ENCODE measurements around the gene NDEL1. TPM values are rescaled to one million over a fixed set of nuclear protein-coding genes. Genes with fewer than 3 reads are reported as not detected.
A peak's percentile ranks its signal among the peaks of the same experiment; 100 is the strongest.

Gene NDEL1
- 34.4 TPM for polyA plus RNA-seq (2013, experiment 1 of 2)
- 34.5 TPM for polyA plus RNA-seq (2013, experiment 2 of 2)

GRCh38 chr17:8435245-8436168, at the start of gene NDEL1:
NDEL1 (plus strand) TSS chr17:8435884; CDS start chr17:8444272, 8,388 bp downstream.
- Histone ChIP-seq H3K23ac (ENCODE audit: low read length) (peak within 1 kb of the TSS; percentile 74), H2BK15ac (replicated peaks; ENCODE audit: low read depth) (no peak within 1 kb of the TSS), H3K9ac (ENCODE audit: low read length) (peak within 1 kb of the TSS; percentile 92), H3K79me2 (ENCODE audit: control insufficient read depth, insufficient read depth, low read length) (peaks cover 22% of the 10 kb centered on the region), H3K56ac (ENCODE audit: low read length) (peak within 1 kb of the TSS; percentile 94), H3K36me3 (ENCODE audit: control insufficient read depth, insufficient read depth, low read length) (no peaks in the 10 kb centered on the region), H3K18ac (ENCODE audit: low read length) (peak within 1 kb of the TSS; percentile 86), H2BK5ac (ENCODE audit: low read length) (no peak within 1 kb of the TSS), H3K4me1 (ENCODE audit: control insufficient read depth, low read depth, low read length) (no peaks in the 10 kb centered on the region), H3K4me3 (ENCODE audit: low read length) (peak within 1 kb of the TSS; percentile 83), H3K27me3 (ENCODE audit: insufficient read depth, low read length, poor library complexity) (no peaks in the 10 kb centered on the region), H3K4me2 (ENCODE audit: low read length) (peak within 1 kb of the TSS; percentile 96), H4K8ac (ENCODE audit: low read depth, low read length) (peak within 1 kb of the TSS; percentile 3), H4K5ac (ENCODE audit: low read length) (peak within 1 kb of the TSS; percentile 92), H2BK120ac (ENCODE audit: low read depth, low read length) (peak within 1 kb of the TSS; percentile 0), H3K79me1 (ENCODE audit: low read length) (peaks cover 2% of the 10 kb centered on the region), H3K4ac (ENCODE audit: low read depth, low read length) (peak within 1 kb of the TSS; percentile 76), H3K27ac (ENCODE audit: low read depth, low read length) (peak within 1 kb of the TSS; percentile 96), H2AK5ac (ENCODE audit: low read length) (no peak within 1 kb of the TSS)
- DNase-seq, result peak; percentile 99
- no CpG with 5 or more reads among the region's 68 CpGs for WGBS (ENCODE audit: extremely low coverage, insufficient coverage, low lambda C conversion rate)

DNA sequence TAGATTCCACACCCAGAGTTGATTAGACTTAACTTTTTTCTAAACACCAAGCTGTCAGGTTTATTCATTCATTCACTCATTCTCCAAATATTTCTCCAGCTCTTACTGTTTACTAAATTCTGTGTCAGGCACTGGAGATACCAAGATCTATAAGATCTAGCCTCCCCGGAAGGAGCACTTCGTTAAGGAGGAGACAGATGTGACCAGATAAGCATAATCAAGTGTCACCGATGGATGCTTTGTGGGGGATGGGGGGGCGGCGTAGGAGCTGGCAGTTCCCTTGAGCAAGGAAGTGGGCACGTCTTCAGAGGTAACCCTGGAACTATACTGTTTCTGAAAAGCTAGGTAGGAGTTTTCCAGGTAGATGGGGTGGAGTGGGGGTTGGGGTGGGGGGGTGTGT, 48.8 kb upstream of the NDEL1 start:
- Histone ChIP-seq H3K23ac (ENCODE audit: low read length) (no peak overlapping the region), H2BK120ac (ENCODE audit: low read depth, low read length) (no peak overlapping the region), H3K4me1 (ENCODE audit: control insufficient read depth, low read depth, low read length) (peaks cover 10% of the 10 kb centered on the region), H3K18ac (ENCODE audit: low read length) (no peak overlapping the region), H2AK5ac (ENCODE audit: low read length) (no peak overlapping the region), H3K56ac (ENCODE audit: low read length) (no peak overlapping the region), H3K9ac (ENCODE audit: low read length) (no peak overlapping the region), H3K27ac (ENCODE audit: low read depth, low read length) (no peak overlapping the region), H3K4me2 (ENCODE audit: low read length) (no peak overlapping the region), H3K36me3 (ENCODE audit: control insufficient read depth, insufficient read depth, low read length) (no peaks in the 10 kb centered on the region), H2BK5ac (ENCODE audit: low read length) (no peak overlapping the region), H3K27me3 (ENCODE audit: insufficient read depth, low read length, poor library complexity) (no peaks in the 10 kb centered on the region), H2BK15ac (replicated peaks; ENCODE audit: low read depth) (no peak overlapping the region), H3K79me1 (ENCODE audit: low read length) (no peaks in the 10 kb centered on the region), H3K79me2 (ENCODE audit: control insufficient read depth, insufficient read depth, low read length) (peaks cover 11% of the 10 kb centered on the region), H4K8ac (ENCODE audit: low read depth, low read length) (no peak overlapping the region), H3K4me3 (ENCODE audit: low read length) (no peak overlapping the region), H3K4ac (ENCODE audit: low read depth, low read length) (no peak overlapping the region), H4K5ac (ENCODE audit: low read length) (no peak overlapping the region)
- DNase-seq, result peak; percentile 84
- WGBS (ENCODE audit: extremely low coverage, insufficient coverage, low lambda C conversion rate), result no CpG with 5 or more reads among the region's 6 CpGs

GRCh38 chr17:8387914-8388651, 47.6 kb upstream of the NDEL1 start:
- H3K18ac ChIP-seq (ENCODE audit: low read length), result no peak overlapping the region
- H3K79me1 ChIP-seq (ENCODE audit: low read length), result no peaks in the 10 kb centered on the region
- DNase-seq, result no peak
- H3K4me1 ChIP-seq (ENCODE audit: control insufficient read depth, low read depth, low read length), result peaks cover 13% of the 10 kb centered on the region
- H3K9ac ChIP-seq (ENCODE audit: low read length), result no peak overlapping the region
- H3K4ac ChIP-seq (ENCODE audit: low read depth, low read length), result no peak overlapping the region
- H3K23ac ChIP-seq (ENCODE audit: low read length), result no peak overlapping the region
- no peak overlapping the region for H4K5ac ChIP-seq (ENCODE audit: low read length)
- no peak overlapping the region for H3K4me2 ChIP-seq (ENCODE audit: low read length)
- no peak overlapping the region for H3K4me3 ChIP-seq (ENCODE audit: low read length)
- H3K79me2 ChIP-seq (ENCODE audit: control insufficient read depth, insufficient read depth, low read length), result no peaks in the 10 kb centered on the region
- H2BK5ac ChIP-seq (ENCODE audit: low read length), result peak overlapping the region; percentile 51
- peak overlapping the region; percentile 17 for H3K56ac ChIP-seq (ENCODE audit: low read length)
- no peak overlapping the region for H3K27ac ChIP-seq (ENCODE audit: low read depth, low read length)
- no peaks in the 10 kb centered on the region for H3K27me3 ChIP-seq (ENCODE audit: insufficient read depth, low read length, poor library complexity)
- H2BK120ac ChIP-seq (ENCODE audit: low read depth, low read length), result no peak overlapping the region
- no peaks in the 10 kb centered on the region for H3K36me3 ChIP-seq (ENCODE audit: control insufficient read depth, insufficient read depth, low read length)
- H4K8ac ChIP-seq (ENCODE audit: low read depth, low read length), result no peak overlapping the region
- WGBS (ENCODE audit: extremely low coverage, insufficient coverage, low lambda C conversion rate), result no CpG with 5 or more reads among the region's 7 CpGs
- no peak overlapping the region for H2AK5ac ChIP-seq (ENCODE audit: low read length)
- H2BK15ac ChIP-seq (replicated peaks; ENCODE audit: low read depth), result no peak overlapping the region

GRCh38 chr17:8391711-8392110, 44.0 kb upstream of the NDEL1 start:
- H3K27me3 ChIP-seq (ENCODE audit: insufficient read depth, low read length, poor library complexity), result no peaks in the 10 kb centered on the region
- no peak overlapping the region for H2BK120ac ChIP-seq (ENCODE audit: low read depth, low read length)
- no peaks in the 10 kb centered on the region for H3K79me1 ChIP-seq (ENCODE audit: low read length)
- H3K56ac ChIP-seq (ENCODE audit: low read length), result no peak overlapping the region
- no peak overlapping the region for H3K4me3 ChIP-seq (ENCODE audit: low read length)
- no peak overlapping the region for H2BK5ac ChIP-seq (ENCODE audit: low read length)
- no peak overlapping the region for H3K9ac ChIP-seq (ENCODE audit: low read length)
- H3K79me2 ChIP-seq (ENCODE audit: control insufficient read depth, insufficient read depth, low read length), result no peaks in the 10 kb centered on the region
- no peak overlapping the region for H2AK5ac ChIP-seq (ENCODE audit: low read length)
- H3K27ac ChIP-seq (ENCODE audit: low read depth, low read length), result no peak overlapping the region
- peaks cover 7% of the 10 kb centered on the region for H3K4me1 ChIP-seq (ENCODE audit: control insufficient read depth, low read depth, low read length)
- H4K5ac ChIP-seq (ENCODE audit: low read length), result no peak overlapping the region
- H4K8ac ChIP-seq (ENCODE audit: low read depth, low read length), result no peak overlapping the region
- peak; percentile 63 for DNase-seq
- no peak overlapping the region for H3K23ac ChIP-seq (ENCODE audit: low read length)
- H3K36me3 ChIP-seq (ENCODE audit: control insufficient read depth, insufficient read depth, low read length), result no peaks in the 10 kb centered on the region
- no CpG with 5 or more reads among the region's 9 CpGs for WGBS (ENCODE audit: extremely low coverage, insufficient coverage, low lambda C conversion rate)
- no peak overlapping the region for H3K4ac ChIP-seq (ENCODE audit: low read depth, low read length)
- no peak overlapping the region for H2BK15ac ChIP-seq (replicated peaks; ENCODE audit: low read depth)
- peak overlapping the region; percentile 13 for H3K18ac ChIP-seq (ENCODE audit: low read length)
- H3K4me2 ChIP-seq (ENCODE audit: low read length), result no peak overlapping the region

DNA sequence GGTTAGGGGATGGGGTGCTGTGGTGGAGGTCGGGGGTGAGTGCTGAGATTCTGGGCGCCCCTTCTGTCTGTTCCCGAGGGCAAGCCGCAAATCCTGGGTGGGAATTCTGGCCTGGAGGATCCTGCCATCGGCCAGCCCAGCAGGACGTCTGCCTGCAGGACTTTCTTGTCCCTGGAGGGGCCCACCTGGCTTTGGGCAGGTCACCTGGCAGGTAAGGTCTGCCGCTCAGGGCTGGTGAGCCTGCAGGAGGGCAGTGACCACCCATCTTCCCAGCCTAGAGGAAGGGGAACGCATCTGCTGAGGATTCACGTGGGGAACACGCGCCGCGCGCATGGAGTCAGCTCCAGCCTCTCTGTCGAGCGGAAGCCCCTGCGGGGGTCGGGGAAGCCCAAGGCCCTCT, 43.4 kb upstream of the NDEL1 start:
- H3K79me1 ChIP-seq (ENCODE audit: low read length), result no peaks in the 10 kb centered on the region
- H3K9ac ChIP-seq (ENCODE audit: low read length), result no peak overlapping the region
- no peak overlapping the region for H4K5ac ChIP-seq (ENCODE audit: low read length)
- H3K56ac ChIP-seq (ENCODE audit: low read length), result no peak overlapping the region
- no peak overlapping the region for H3K4ac ChIP-seq (ENCODE audit: low read depth, low read length)
- no peak overlapping the region for H3K4me3 ChIP-seq (ENCODE audit: low read length)
- H3K4me1 ChIP-seq (ENCODE audit: control insufficient read depth, low read depth, low read length), result peaks cover 7% of the 10 kb centered on the region
- H3K18ac ChIP-seq (ENCODE audit: low read length), result peak overlapping the region; percentile 6
- no peaks in the 10 kb centered on the region for H3K27me3 ChIP-seq (ENCODE audit: insufficient read depth, low read length, poor library complexity)
- no peak overlapping the region for H3K27ac ChIP-seq (ENCODE audit: low read depth, low read length)
- no peak overlapping the region for H4K8ac ChIP-seq (ENCODE audit: low read depth, low read length)
- DNase-seq, result no peak
- no peak overlapping the region for H2BK5ac ChIP-seq (ENCODE audit: low read length)
- H2BK15ac ChIP-seq (replicated peaks; ENCODE audit: low read depth), result no peak overlapping the region
- no CpG with 5 or more reads among the region's 18 CpGs for WGBS (ENCODE audit: extremely low coverage, insufficient coverage, low lambda C conversion rate)
- H3K36me3 ChIP-seq (ENCODE audit: control insufficient read depth, insufficient read depth, low read length), result no peaks in the 10 kb centered on the region
- no peak overlapping the region for H2AK5ac ChIP-seq (ENCODE audit: low read length)
- no peak overlapping the region for H2BK120ac ChIP-seq (ENCODE audit: low read depth, low read length)
- H3K4me2 ChIP-seq (ENCODE audit: low read length), result no peak overlapping the region
- H3K23ac ChIP-seq (ENCODE audit: low read length), result no peak overlapping the region
- H3K79me2 ChIP-seq (ENCODE audit: control insufficient read depth, insufficient read depth, low read length), result no peaks in the 10 kb centered on the region
